ENCODE measurements around the gene CHD6. TPM values are rescaled to one million over a fixed set of nuclear protein-coding genes. Genes with fewer than 3 reads are reported as not detected.

CHD6 gene, protein sequence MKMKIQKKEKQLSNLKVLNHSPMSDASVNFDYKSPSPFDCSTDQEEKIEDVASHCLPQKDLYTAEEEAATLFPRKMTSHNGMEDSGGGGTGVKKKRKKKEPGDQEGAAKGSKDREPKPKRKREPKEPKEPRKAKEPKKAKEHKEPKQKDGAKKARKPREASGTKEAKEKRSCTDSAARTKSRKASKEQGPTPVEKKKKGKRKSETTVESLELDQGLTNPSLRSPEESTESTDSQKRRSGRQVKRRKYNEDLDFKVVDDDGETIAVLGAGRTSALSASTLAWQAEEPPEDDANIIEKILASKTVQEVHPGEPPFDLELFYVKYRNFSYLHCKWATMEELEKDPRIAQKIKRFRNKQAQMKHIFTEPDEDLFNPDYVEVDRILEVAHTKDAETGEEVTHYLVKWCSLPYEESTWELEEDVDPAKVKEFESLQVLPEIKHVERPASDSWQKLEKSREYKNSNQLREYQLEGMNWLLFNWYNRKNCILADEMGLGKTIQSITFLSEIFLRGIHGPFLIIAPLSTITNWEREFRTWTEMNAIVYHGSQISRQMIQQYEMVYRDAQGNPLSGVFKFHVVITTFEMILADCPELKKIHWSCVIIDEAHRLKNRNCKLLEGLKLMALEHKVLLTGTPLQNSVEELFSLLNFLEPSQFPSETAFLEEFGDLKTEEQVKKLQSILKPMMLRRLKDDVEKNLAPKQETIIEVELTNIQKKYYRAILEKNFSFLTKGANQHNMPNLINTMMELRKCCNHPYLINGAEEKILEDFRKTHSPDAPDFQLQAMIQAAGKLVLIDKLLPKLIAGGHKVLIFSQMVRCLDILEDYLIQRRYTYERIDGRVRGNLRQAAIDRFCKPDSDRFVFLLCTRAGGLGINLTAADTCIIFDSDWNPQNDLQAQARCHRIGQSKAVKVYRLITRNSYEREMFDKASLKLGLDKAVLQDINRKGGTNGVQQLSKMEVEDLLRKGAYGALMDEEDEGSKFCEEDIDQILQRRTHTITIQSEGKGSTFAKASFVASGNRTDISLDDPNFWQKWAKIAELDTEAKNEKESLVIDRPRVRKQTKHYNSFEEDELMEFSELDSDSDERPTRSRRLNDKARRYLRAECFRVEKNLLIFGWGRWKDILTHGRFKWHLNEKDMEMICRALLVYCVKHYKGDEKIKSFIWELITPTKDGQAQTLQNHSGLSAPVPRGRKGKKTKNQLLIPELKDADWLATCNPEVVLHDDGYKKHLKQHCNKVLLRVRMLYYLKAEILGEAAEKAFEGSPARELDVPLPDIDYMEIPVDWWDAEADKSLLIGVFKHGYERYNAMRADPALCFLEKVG (N-terminal part only)
- total RNA-seq, result 47.7 TPM

DNA sequence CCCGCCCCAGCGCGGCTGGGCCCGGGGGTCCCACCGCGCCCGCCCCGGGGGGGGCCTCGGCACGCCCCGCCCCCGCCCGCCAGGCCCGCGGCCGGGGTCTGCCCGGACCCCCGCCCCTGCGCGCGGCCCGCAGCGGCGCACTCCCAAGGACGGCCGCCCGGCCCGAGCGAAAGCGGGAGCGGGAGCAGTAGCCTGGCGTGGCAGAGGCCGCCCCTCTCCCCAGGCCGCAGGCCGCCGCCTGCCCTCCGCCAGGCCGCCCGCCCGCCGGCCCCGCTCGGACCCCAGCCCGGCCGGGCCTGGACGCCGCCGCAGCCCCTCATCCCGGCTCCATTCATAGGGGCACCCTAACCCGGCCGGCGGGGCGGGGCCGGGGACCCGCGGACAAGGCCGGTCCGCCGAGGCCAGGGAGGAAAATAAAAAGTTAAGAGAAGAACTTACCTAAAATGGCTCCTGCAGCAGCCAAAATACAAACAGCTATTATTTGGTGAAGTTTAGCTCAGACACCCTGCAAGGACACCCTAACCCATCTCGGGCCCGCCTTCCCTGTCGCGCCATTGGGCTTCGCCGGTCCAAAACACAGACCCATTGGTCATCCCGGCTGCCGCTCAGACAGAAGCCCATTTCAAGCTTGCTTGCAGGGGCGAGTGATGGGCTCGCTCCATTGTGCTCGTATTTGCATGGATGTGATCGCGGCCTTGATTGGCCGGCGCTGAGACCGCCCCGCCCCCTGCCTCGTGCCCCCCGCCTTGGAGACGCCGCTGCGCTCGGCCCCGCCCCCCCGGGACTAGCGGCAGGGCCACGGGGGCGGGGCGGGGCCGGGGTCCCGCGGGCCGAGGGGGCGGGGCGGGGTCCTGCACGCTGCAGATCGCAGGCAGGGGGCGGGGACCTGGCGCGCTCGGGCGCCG, at the start of gene CHD6:
Gene CHD6, minus strand, starts transcription at position 476 of the 905 bp plus-strand sequence. CDS start 67,040 bp downstream, outside the sequence.
- DNase-seq (ENCODE audit: low spot score), result peak; percentile 100

- no peak for DNase-seq (ENCODE audit: low spot score)
Measured at GRCh38 chr20:41664584-41664983, 46.4 kb upstream of the CHD6 start.

GRCh38 chr20:41657655-41658054, 39.5 kb upstream of the CHD6 start:
- DNase-seq (ENCODE audit: low spot score), result no peak

- DNase-seq (ENCODE audit: low spot score), result no peak
Measured at GRCh38 chr20:41655962-41656618, 37.9 kb upstream of the CHD6 start.

- no peak for DNase-seq (ENCODE audit: low spot score)
Measured at GRCh38 chr20:41654884-41655283, 36.7 kb upstream of the CHD6 start.

DNA sequence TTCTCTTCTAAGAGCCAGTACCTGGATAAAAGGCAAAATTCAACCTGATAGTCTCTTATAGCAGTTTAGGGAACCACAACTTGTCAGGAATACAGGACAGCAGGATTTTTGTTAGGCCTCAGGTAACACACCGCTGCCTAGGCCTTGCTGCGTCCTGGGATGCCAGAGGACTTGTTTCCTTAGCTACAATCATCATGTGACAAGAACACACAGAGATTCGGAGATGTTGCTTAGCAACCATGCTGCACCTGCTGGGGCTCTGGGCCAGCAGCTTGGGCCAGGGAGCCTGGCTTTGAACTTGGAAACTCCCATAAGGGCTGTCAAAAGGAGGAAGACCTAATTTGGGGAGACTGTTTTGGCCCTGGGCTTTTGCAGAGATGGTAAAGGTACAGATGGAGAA, 36.1 kb upstream of the CHD6 start:
- no peak for DNase-seq (ENCODE audit: low spot score)

- DNase-seq (ENCODE audit: low spot score), result peak; percentile 44
Measured at GRCh38 chr20:41650231-41650948, 32.2 kb upstream of the CHD6 start.

DNA sequence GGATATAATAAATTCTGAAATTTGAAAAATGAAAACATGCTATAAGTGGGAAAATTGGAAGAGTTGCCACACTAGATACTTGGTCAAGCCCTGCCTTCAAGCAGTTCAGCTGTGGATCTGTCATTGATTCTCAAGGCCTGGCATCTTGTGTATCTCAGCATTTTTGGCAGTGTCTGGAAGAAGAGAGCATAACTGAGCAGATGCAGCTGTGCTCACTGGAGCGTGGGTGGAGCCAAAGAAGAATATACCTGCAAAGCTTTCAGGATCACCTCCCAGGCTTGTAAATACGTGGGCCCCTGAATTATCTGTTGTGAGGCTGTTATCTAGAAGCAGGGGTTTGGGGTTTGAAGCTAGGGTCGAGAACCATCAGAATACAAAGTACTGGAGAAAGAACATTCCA, 31.3 kb upstream of the CHD6 start:
- DNase-seq (ENCODE audit: low spot score), result no peak

DNA sequence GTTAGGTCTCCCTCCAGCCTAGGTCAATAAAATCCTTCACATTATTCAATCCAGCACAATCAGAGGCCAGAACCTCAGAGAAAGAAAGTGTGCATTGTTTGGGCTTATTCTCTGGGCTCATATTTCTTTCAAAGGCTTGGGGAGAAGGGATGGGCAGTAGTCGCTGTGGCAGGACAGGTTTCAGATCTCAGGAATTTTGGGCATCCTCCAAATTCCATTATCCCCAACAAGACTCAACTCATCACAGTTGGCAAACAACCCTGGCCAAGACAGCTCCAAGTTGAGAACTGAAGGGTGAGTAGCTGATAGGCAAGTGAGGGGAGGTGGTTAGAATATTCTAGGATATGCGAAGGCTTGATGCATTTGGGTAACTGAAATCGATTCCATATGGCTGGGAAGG, 27.2 kb upstream of the CHD6 start:
- no peak for DNase-seq (ENCODE audit: low spot score)

GRCh38 chr20:41643504-41643938, 25.3 kb upstream of the CHD6 start:
- DNase-seq (ENCODE audit: low spot score), result peak; percentile 71

DNA sequence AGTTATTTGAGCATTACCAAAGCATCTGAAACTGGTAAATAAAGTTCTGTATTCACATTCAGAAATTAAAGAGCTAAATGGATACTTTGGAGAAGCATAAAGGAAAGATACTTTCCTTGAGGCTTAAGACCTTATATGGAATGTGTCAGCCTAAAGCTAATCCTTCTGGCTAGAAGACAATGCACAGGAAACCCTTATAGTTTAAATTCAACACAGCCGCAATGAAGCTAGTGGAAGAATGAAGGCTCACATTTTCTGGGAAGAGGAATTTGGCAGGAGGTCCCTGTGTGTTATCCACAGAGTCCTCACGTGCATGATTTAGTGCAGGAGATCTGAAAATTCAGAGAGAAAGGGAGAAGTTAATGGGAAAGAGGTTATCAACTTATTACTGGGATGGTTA, 21.5 kb upstream of the CHD6 start:
- no peak for DNase-seq (ENCODE audit: low spot score)

DNA sequence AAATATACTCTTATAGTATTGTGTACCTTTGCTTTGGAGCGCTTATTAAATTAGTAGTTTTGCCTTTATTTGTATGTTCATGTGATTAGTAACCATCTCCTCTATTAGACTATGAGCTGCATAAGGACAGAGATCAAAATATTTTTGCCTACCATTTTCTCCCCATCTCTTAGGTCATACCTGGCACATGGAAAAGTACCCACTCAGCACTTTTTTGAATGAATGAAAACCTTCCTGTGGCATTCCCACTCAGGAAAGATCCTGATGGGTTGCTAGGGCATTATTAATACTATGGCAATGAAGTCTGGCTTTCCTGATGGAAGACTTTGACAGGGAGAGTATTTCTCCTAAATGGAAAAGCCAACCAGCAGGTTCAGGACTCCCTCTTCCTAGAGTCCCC, 20.3 kb upstream of the CHD6 start:
- no peak for DNase-seq (ENCODE audit: low spot score)

- DNase-seq (ENCODE audit: low spot score), result no peak
Measured at GRCh38 chr20:41635158-41635557, 17.0 kb upstream of the CHD6 start.

GRCh38 chr20:41632896-41633295, 14.7 kb upstream of the CHD6 start:
- DNase-seq (ENCODE audit: low spot score), result no peak

GRCh38 chr20:41631826-41632225, 13.6 kb upstream of the CHD6 start:
- no peak for DNase-seq (ENCODE audit: low spot score)

GRCh38 chr20:41630846-41631245, 12.7 kb upstream of the CHD6 start:
- DNase-seq (ENCODE audit: low spot score), result no peak

DNA sequence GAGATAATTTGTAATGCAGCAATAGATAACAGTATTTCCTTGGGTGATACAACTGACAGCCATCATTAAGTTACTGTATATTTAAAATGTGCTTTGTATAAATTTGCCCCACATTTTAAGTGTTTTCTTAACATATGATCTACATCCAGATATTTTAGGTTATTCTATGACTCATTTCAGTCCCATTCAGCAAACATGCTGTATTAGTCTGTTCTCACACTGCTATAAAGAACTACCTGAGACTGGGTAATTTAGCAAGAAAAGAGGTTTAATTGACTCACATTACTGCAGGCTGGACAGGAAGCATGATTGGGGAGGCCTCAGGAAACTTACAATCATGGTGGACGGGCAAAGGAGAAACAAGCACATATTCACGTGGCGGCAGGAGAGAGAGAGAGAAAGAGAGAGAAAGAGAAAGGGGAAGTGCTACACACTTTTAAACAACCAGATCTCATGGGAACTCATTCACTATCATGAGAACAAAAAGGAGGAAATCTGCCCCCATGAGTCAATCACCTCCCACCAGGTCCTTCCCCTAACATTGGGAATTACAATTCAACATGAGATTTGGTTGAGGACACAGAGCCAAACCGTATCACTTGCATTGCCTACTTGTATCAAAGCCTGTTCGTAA, 9.6 kb upstream of the CHD6 start:
- no peak for DNase-seq (ENCODE audit: low spot score)

DNA sequence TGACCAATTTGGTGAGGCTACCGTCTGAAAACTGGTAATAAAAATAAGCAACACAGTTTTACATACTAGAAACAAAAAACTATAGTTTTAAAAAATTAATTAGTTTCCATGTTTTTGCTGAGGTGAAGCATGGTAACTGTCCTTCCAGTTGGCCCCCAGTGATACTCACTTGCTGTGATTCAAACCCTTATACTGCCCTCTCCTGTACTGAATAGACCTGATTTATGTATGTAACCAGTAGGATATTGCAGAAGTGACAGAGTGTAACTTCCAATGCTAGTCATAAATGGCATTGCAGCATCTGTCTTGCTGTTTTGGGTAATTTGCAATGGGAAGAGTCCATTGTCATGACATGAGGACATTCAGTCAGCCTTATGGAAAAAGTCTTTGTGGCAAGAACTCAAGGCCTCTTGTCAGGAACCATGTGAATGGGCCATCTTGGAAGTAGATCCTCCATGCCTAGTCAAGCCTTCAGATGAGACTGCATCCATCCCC, 8.9 kb upstream of the CHD6 start:
- no peak for DNase-seq (ENCODE audit: low spot score)

All from mucosa of gallbladder (tissue), 1 donor.